OCI-LY1 (cell line): ENCODE data around the gene ZNF609.

Experiments
- H2AFZ ChIP-seq: fragments of 200-600 bp; sonication (generic), shearing (Covaris generic); 2 replicates; pipeline ENCODE4 v1.6.0; 2014; ENCODE audit warnings: antibody characterized with exemption, mild to moderate bottlenecking, low read length
- H3F3A ChIP-seq: fragments of 200-600 bp; sonication (generic), shearing (Covaris generic); 2 replicates; pipeline ENCODE4 v1.6.0; 2014; ENCODE audit warnings: mild to moderate bottlenecking, antibody characterized with exemption, low read length, moderate library complexity; ENCODE audit not compliant: insufficient read depth
- H3K27ac ChIP-seq: fragments of 200-600 bp; sonication (generic); 2 replicates; pipeline ENCODE4 v1.5.1; 2014; ENCODE audit warnings: low read length, mixed run types, mild to moderate bottlenecking, low read depth; ENCODE audit not compliant: poor library complexity, severe bottlenecking
- H3K27me3 ChIP-seq: fragments of 200-600 bp; sonication (generic); 2 replicates; pipeline ENCODE4 v1.6.0; 2014; ENCODE audit warnings: antibody characterized with exemption, mild to moderate bottlenecking, low read length, moderate library complexity; ENCODE audit not compliant: insufficient read depth
- H3K36me3 ChIP-seq: fragments of 200-600 bp; sonication (generic); 2 replicates; pipeline ENCODE4 v1.6.1; 2014; ENCODE audit warnings: mild to moderate bottlenecking, antibody characterized with exemption, low read length, moderate library complexity, mixed read lengths; ENCODE audit not compliant: insufficient read depth
- H3K4me1 ChIP-seq: fragments of 200-600 bp; sonication (generic); 2 replicates; pipeline ENCODE4 v1.5.1; 2014; ENCODE audit warnings: mild to moderate bottlenecking, low read length, moderate library complexity; ENCODE audit not compliant: insufficient read depth, severe bottlenecking
- H3K4me2 ChIP-seq: fragments of 200-600 bp; sonication (generic), shearing (Covaris generic); 2 replicates; pipeline ENCODE4 v1.6.1; 2014; ENCODE audit warnings: low read length
- H3K4me3 ChIP-seq: fragments of 200-600 bp; sonication (generic); 2 replicates; pipeline ENCODE4 v1.5.1; 2014; ENCODE audit warnings: low read length, low read depth, mild to moderate bottlenecking, mixed read lengths; ENCODE audit not compliant: poor library complexity, severe bottlenecking
- H3K79me2 ChIP-seq: fragments of 200-600 bp; shearing (Covaris generic); 2 replicates; pipeline ENCODE4 v1.6.1; 2016; ENCODE audit warnings: mixed run types, low read length, mixed read lengths; ENCODE audit not compliant: insufficient read depth
- H3K9ac ChIP-seq: fragments of 200-600 bp; sonication (generic), shearing (Covaris generic); 2 replicates; pipeline ENCODE4 v1.6.1; 2014; ENCODE audit warnings: mild to moderate bottlenecking, low read length, mixed read lengths
- H3K9me2 ChIP-seq: fragments of 200-600 bp; sonication (generic), shearing (Covaris generic); 2 replicates; pipeline ENCODE4 v1.6.1; 2014; ENCODE audit warnings: low read depth, mild to moderate bottlenecking, low read length, mixed read lengths
- H3K9me3 ChIP-seq: fragments of 200-600 bp; shearing (Covaris generic); 2 replicates; pipeline ENCODE4 v1.6.1; 2014; ENCODE audit warnings: low read length, mixed read lengths
- H4K20me1 ChIP-seq: fragments of 200-600 bp; sonication (generic), shearing (Covaris generic); 2 replicates; pipeline ENCODE4 v1.6.0; 2016; ENCODE audit warnings: mild to moderate bottlenecking, low read length; ENCODE audit not compliant: insufficient read depth
- CTCF ChIP-seq: fragments of 200-600 bp; sonication (generic), shearing (Covaris generic); IDR thresholded peaks from 2 replicates; pipeline ENCODE4 v1.5.1; 2017; ENCODE audit warnings: mild to moderate bottlenecking, antibody characterized with exemption, low read length, moderate library complexity, mixed read lengths
- EZH2 ChIP-seq: fragments of 200-600 bp; sonication (generic), shearing (Covaris generic); IDR thresholded peaks from 2 replicates; pipeline ENCODE4 v1.8.0; 2017; ENCODE audit warnings: borderline replicate concordance, mixed run types, mild to moderate bottlenecking, antibody characterized with exemption, low read length, moderate library complexity, mixed read lengths

ZNF609 gene

GRCh38 chr15:64566102-64566501 is 105.7 kb downstream of the ZNF609 start:
- Histone ChIP-seq H3K9ac (no peak overlapping the region), H3K79me2 (peaks cover 19% of the 10 kb centered on the region; the same call in 1 of the 2 replicates), H3K36me3 (peaks cover 11% of the 10 kb centered on the region; the same call in 1 of the 2 replicates), H3K27me3 (no peaks in the 10 kb centered on the region), H3K9me3 (no peaks in the 10 kb centered on the region), H3K4me2 (no peak overlapping the region), H2AFZ (no peak overlapping the region), H3K9me2 (no peaks in the 10 kb centered on the region), H4K20me1 (no peaks in the 10 kb centered on the region), H3K27ac (peak overlapping the region; percentile 3), H3K4me1 (peaks cover 25% of the 10 kb centered on the region), H3K4me3 (no peak overlapping the region), H3F3A (0 out of 2 replicates have a peak, but pooled peaks cover 5% of the 10 kb centered on the region)
- TF ChIP-seq EZH2 (no peak), CTCF (no peak)

GRCh38 chr15:64566629-64567427 is 106.5 kb downstream of the ZNF609 start:
- H3K36me3 ChIP-seq = peaks cover 11% of the 10 kb centered on the region; the same call in 1 of the 2 replicates
- H2AFZ ChIP-seq = no peak overlapping the region
- H3K9me2 ChIP-seq = no peaks in the 10 kb centered on the region
- H3K9ac ChIP-seq = no peak overlapping the region
- no peak for TF ChIP-seq CTCF
- 0 out of 2 replicates have a peak, but pooled peaks cover 5% of the 10 kb centered on the region for H3F3A ChIP-seq
- no peaks in the 10 kb centered on the region for H3K9me3 ChIP-seq
- H3K27me3 ChIP-seq = no peaks in the 10 kb centered on the region
- H3K79me2 ChIP-seq = peaks cover 25% of the 10 kb centered on the region; the same call in 1 of the 2 replicates
- no peak overlapping the region for H3K4me2 ChIP-seq
- H3K4me3 ChIP-seq = no peak overlapping the region
- H4K20me1 ChIP-seq = no peaks in the 10 kb centered on the region
- H3K4me1 ChIP-seq = peaks cover 30% of the 10 kb centered on the region
- H3K27ac ChIP-seq = peak overlapping the region; percentile 2

GRCh38 chr15:64568765-64569164 is 108.4 kb downstream of the ZNF609 start:
- Histone ChIP-seq H3K9me2 (no peaks in the 10 kb centered on the region), H3K79me2 (peaks cover 30% of the 10 kb centered on the region), H3K9me3 (no peaks in the 10 kb centered on the region), H3K36me3 (peaks cover 7% of the 10 kb centered on the region; the same call in 1 of the 2 replicates), H3F3A (0 out of 2 replicates have a peak, but pooled peaks cover 5% of the 10 kb centered on the region), H3K27me3 (no peaks in the 10 kb centered on the region), H3K9ac (no peak overlapping the region), H3K27ac (no peak overlapping the region), H3K4me1 (peaks cover 39% of the 10 kb centered on the region), H3K4me2 (no peak overlapping the region), H3K4me3 (no peak overlapping the region), H4K20me1 (no peaks in the 10 kb centered on the region), H2AFZ (no peak overlapping the region)
- TF ChIP-seq EZH2 (no peak), CTCF (no peak)
